Endometrial microvascular endothelial cells (primary cell): Measurements from ENCODE around the gene ARCN1. TPM values are rescaled to one million over a fixed set of nuclear protein-coding genes. Genes with fewer than 3 reads are reported as not detected.

ENCODE experiments used
- in situ Hi-C: cut with HindIII; loops from 2 replicates; pipeline ENCODE4 v1.10.0; 2017; ENCODE audit warnings: low sequenced_read_pairs, low pct_unique_long_range_greater_than_20kb; ENCODE audit errors: inconsistent ontology term
- total RNA-seq: library from RNA; depleted of rRNA; stranded (reverse); fragments of >200 nt; gene quantifications from one replicate; pipeline ENCODE4 v1.2.3, GENCODE V29; 2015; ENCODE audit errors: inconsistent ontology term

The ARCN1 gene
- total RNA-seq, 1 donor from 2014 or later = 127 TPM

DNA sequence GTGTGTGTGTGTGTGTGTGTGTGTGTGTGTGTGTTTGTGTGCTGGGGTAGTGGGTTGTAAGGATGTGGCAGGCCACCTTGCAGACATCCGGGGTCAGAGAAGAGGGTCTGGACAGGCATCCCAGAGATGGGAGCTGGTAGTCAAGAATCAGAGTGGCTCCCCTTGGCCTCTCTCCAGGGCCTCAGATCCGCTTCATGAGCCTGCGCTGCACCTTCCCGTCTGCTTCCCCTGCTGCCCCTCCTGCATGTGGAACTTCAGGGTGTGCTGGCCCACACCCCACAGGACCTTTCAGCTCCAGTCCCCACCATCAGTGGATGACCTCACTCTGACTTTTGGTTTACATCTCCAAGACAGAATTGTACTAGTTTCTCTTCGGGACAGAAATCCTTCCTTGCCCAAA is 76.1 kb downstream of the ARCN1 start:
- in situ Hi-C loops = no loop called here

DNA sequence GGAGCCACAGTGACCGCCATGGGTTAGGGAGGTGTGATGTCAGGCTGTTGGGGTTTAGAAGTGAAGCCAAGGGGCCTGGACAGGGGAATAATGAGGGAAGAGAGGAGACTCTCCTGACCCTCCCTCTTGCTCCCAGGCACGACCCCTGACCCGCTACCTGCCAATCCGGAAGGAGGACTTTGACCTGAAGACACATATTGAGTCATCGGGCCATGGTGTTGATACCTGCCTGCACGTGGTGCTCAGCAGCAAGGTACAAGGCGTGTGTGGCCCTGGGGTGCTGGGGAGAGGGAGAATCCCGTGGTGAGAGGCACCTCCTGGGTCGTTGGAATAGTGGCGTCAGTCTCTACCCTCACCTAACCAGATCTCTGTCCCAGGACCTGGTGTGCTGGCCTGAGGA is 77.7 kb downstream of the ARCN1 start:
- in situ Hi-C loops = no loop called here

DNA sequence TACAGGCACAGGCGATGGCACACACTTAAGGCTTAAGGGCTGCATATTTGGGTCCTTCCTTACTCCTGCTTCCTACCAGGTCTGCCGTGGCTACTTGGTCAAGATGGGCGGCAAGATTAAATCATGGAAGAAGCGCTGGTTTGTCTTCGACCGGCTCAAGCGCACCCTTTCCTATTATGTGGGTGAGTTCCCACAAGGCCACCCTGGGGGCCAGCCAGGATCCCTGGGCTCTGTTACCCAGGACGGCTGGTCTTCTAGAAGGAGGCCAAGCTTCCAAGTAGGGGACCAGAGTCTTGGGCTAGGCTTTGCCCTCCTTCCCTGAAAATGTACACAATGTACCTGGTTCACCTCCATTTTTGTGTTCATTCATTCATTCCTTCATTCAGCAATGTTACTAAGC is 78.2 kb downstream of the ARCN1 start:
- in situ Hi-C loops = no loop called here

DNA sequence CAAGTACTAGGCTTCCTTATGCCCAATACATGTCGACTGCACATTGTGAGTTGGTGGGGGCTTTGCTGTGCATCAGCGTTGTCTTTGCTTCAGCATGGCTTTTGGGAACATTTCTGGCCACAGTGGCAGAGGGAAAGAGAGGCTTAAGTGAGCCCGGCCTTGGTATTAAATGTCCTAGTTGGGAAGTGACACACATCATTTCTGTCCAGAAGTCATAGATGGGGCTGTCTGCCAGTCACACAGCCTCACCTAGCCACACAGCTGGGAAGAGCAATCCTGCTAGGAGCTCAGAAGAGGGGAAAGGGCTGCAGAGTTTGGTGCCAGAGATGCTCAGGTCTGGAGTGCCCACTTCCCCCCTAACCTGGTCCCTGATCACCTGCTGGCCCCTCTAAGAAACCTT is 79.6 kb downstream of the ARCN1 start:
- in situ Hi-C loops = no loop called here

Other genes with a start within 250 kb of the ARCN1 start
- gene CD3D, start 229.7 kb upstream of the ARCN1 start, total RNA-seq = not detected
- gene CD3G, start 228.1 kb upstream of the ARCN1 start, total RNA-seq = not detected
- 53.0 TPM for gene UBE4A, start 212.8 kb upstream of the ARCN1 start, total RNA-seq
- 66.7 TPM for gene ATP5MG, start 170.8 kb upstream of the ARCN1 start, total RNA-seq
- 29.9 TPM for gene KMT2A, start 135.9 kb upstream of the ARCN1 start, total RNA-seq
- not detected for gene TTC36, start 44.9 kb upstream of the ARCN1 start, total RNA-seq
- 30.3 TPM for gene TMEM25, start 41.2 kb upstream of the ARCN1 start, total RNA-seq
- 43.4 TPM for gene IFT46, start 6.5 kb upstream of the ARCN1 start, total RNA-seq
- 91.4 TPM for gene PHLDB1, start 35.2 kb downstream of the ARCN1 start, total RNA-seq
- gene TREH, start 107.2 kb downstream of the ARCN1 start, total RNA-seq = not detected
- 104 TPM for gene DDX6, start 218.8 kb downstream of the ARCN1 start, total RNA-seq